Measurements from ENCODE around the gene USP33. TPM values are rescaled to one million over a fixed set of nuclear protein-coding genes. Genes with fewer than 3 reads are reported as not detected.

Gene USP33
- total and polyA plus RNA-seq, 2 of the 13 experiments (the other 11 are each of a cell fraction or from before 2014, with no cell fraction given), result 32.0 to 49.1 TPM

DNA sequence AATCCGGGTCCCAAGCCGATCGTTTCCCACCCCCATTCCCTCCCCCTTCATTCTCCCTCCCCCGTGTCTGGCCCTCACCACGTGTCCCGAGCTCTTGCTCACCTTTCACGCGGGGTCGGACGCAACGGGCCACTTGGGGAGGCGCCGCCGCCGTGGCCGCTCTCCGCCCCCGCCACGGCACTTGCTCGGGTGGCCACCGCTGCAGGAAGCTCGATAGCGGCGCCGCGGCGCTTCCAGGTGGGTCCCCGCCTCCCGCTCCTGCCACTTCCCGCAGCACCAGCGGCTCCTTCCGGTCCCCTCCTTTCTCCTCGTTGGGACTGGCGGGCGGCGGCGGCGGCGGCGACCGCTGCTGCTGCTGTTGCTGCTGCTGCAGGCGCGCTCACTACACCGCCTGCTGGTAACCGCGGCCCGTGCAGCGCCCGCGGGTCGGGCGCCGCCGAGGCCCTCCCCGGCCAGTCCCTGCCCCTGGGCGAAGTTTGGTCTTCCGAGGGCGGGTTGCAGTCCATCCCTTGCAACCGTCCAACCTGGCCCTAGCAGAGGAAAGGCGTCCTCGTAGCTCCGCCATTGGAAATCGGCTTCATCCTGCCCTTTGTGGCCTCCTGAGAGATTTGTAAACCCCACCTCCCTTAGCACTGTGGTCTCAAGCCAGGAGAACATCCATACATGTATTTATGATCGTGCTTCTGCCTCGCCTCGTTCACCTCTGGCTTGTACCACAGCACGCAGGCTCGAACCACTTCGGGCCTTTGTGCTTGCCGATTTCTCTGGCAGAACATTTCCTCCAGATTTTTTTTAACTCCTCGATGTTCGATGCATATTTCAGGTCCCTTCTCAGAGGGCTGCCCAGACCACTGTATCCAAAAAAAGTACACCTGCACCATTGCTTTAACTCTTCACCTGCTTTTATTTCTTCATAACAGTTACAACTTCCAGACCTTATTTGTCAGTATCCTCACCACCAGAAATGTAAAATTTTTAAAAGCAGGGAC is 76.2 kb downstream of the USP33 start (continued):
- TF ChIP-seq PLSCR1 (CRISPR knock-in tag; IDR thresholded peaks at IDR 0.05; ENCODE audit: borderline replicate concordance), result no peak; the same call in 1 of the 2 replicates
- no peak for TF ChIP-seq ZNF530 (CRISPR knock-in tag; IDR thresholded peaks at IDR 0.05; ENCODE audit: low read depth)
- peak; percentile 44; the same call in 1 of the 2 replicates for TF ChIP-seq SP2 (CRISPR knock-in tag; IDR thresholded peaks at IDR 0.05)
- TF ChIP-seq ZFY (CRISPR knock-in tag; IDR thresholded peaks at IDR 0.05), result peak; percentile 56; the same call in 1 of the 2 replicates
- no peak for TF ChIP-seq ZFP41 (CRISPR knock-in tag; IDR thresholded peaks at IDR 0.05; ENCODE audit: borderline replicate concordance)
- no peak for TF ChIP-seq PAX8 (CRISPR knock-in tag; IDR thresholded peaks at IDR 0.05; ENCODE audit: borderline replicate concordance)
- 0 out of 2 replicates have a peak, but pooled peaks have one; percentile 68 for TF ChIP-seq ZNF709 (CRISPR knock-in tag; IDR thresholded peaks at IDR 0.05)
- TF ChIP-seq ZNF768 (CRISPR knock-in tag; IDR thresholded peaks at IDR 0.05), result no peak; the same call in 1 of the 2 replicates
- peak; percentile 42; the same call in 1 of the 2 replicates for TF ChIP-seq SPEN (CRISPR knock-in tag; IDR thresholded peaks at IDR 0.05; ENCODE audit: low read depth)
- no peak for TF ChIP-seq FOSL1 (CRISPR knock-in tag; IDR thresholded peaks at IDR 0.05; ENCODE audit: borderline replicate concordance)
- TF ChIP-seq MEIS2 (CRISPR knock-in tag; IDR thresholded peaks at IDR 0.05), result no peak
- TF ChIP-seq ZMYM3 (CRISPR knock-in tag; IDR thresholded peaks at IDR 0.05), result peak; percentile 13; the same call in 1 of the 2 replicates
- TF ChIP-seq KDM5A (IDR thresholded peaks at IDR 0.05; ENCODE audit: borderline replicate concordance, low read length), result no peak
- TF ChIP-seq ZNF788 (CRISPR knock-in tag; IDR thresholded peaks at IDR 0.05; ENCODE audit: borderline replicate concordance), result no peak
- no peak for TF ChIP-seq NONO (IDR thresholded peaks at IDR 0.05)
- peak; percentile 61; the same call in 1 of the 2 replicates for TF ChIP-seq NONO (CRISPR knock-in tag; conservative IDR thresholded peaks at IDR 0.05)
- TF ChIP-seq ZSCAN20 (CRISPR knock-in tag; IDR thresholded peaks at IDR 0.05; ENCODE audit: borderline replicate concordance), result no peak; the same call in 1 of the 2 replicates
- peak; percentile 77; the same call in 1 of the 2 replicates for TF ChIP-seq TMF1 (CRISPR knock-in tag; IDR thresholded peaks at IDR 0.05; ENCODE audit: low read depth)
- no peak for TF ChIP-seq E2F5 (CRISPR knock-in tag; conservative IDR thresholded peaks at IDR 0.05)
- no peak for TF ChIP-seq ZBTB34 (CRISPR knock-in tag; IDR thresholded peaks at IDR 0.05)
- peak; percentile 98 for TF ChIP-seq XRCC5 (optimal IDR thresholded peaks at IDR 0.05; ENCODE audit: low read length)
- TF ChIP-seq POGZ (CRISPR knock-in tag; IDR thresholded peaks at IDR 0.05), result peak; percentile 60; the same call in 1 of the 2 replicates
- TF ChIP-seq TBP (CRISPR knock-in tag; IDR thresholded peaks at IDR 0.05), result no peak
- no peak for TF ChIP-seq TFAP4 (IDR thresholded peaks at IDR 0.05; ENCODE audit: borderline replicate concordance, low read depth)
- TF ChIP-seq NKX3-1 (CRISPR knock-in tag; IDR thresholded peaks at IDR 0.05), result no peak
- no peak for TF ChIP-seq ATAD3A (CRISPR knock-in tag; IDR thresholded peaks at IDR 0.05)
- no peak for TF ChIP-seq SMAD9 (CRISPR knock-in tag; IDR thresholded peaks at IDR 0.05)
